HCT116 (cell line): ENCODE measurements around the gene SLC38A8.

Experiments used
- CBX3 ChIP-seq: IDR thresholded peaks from 2 replicates; pipeline ENCODE4 v1.6.1; 2012; ENCODE audit warnings: low read depth
- CTCF ChIP-seq, 3 experiments: fragments of 200-600 bp in 1 of 3; sonication (generic) in 1 of 3; IDR thresholded peaks in 2 of 3; conservative IDR thresholded peaks in 1 of 3; 2 replicates each; pipeline ENCODE4 v1.5.1; 2012 to 2017; ENCODE audit warnings: low read depth in 2 of 3, low read length in 2 of 3, antibody characterized with exemption in 1 of 3, borderline replicate concordance in 1 of 3, control low read depth in 1 of 3, mild to moderate bottlenecking in 1 of 3, mixed read lengths in 1 of 3, mixed run types in 1 of 3, moderate library complexity in 1 of 3; ENCODE audit not compliant: insufficient read depth in 1 of 3
- ELF1 ChIP-seq: IDR thresholded peaks from 2 replicates; pipeline ENCODE4 v1.6.1; 2012; ENCODE audit warnings: low read depth, borderline replicate concordance
- EZH2 ChIP-seq: fragments of 200-600 bp; sonication (generic); IDR thresholded peaks from 2 replicates; pipeline ENCODE4 v1.6.1; 2017; ENCODE audit warnings: antibody characterized with exemption, mixed run types
- EZH2phosphoT487 ChIP-seq: fragments of 200-600 bp; IDR thresholded peaks from 2 replicates; pipeline ENCODE4 v1.6.1; 2018; ENCODE audit warnings: antibody characterized with exemption, borderline replicate concordance
- JUND ChIP-seq: IDR thresholded peaks from 2 replicates; pipeline ENCODE4 v1.6.1; 2012
- POLR2A ChIP-seq: IDR thresholded peaks from 2 replicates; pipeline ENCODE4 v1.7.0; 2011; ENCODE audit warnings: borderline replicate concordance; ENCODE audit not compliant: insufficient read depth, insufficient read length; ENCODE audit errors: extremely low read depth
- POLR2AphosphoS5 ChIP-seq: IDR thresholded peaks from 2 replicates; pipeline ENCODE4 v1.6.1; 2011; ENCODE audit warnings: mild to moderate bottlenecking, low read depth, low read length, moderate library complexity
- RAD21 ChIP-seq: IDR thresholded peaks from 2 replicates; pipeline ENCODE4 v1.6.1; 2012; ENCODE audit warnings: low read depth, mild to moderate bottlenecking
- REST ChIP-seq: IDR thresholded peaks from 2 replicates; pipeline ENCODE4 v1.6.1; 2012; ENCODE audit warnings: low read depth
- SIN3A ChIP-seq: IDR thresholded peaks from 2 replicates; pipeline ENCODE4 v1.6.1; 2012; ENCODE audit warnings: low read depth
- YY1 ChIP-seq: IDR thresholded peaks from 2 replicates; pipeline ENCODE4 v1.6.1; 2011; ENCODE audit warnings: low read length, low read depth, moderate library complexity, mild to moderate bottlenecking; ENCODE audit not compliant: insufficient replicate concordance; ENCODE audit errors: extremely low read depth
- ZNF274 ChIP-seq: fragments of 200-500 bp; sonication (Bioruptor generic); IDR thresholded peaks from 2 replicates; pipeline ENCODE4 v1.6.1; 2014; ENCODE audit warnings: mild to moderate bottlenecking, low read depth, low read length, inconsistent platforms

- TF ChIP-seq POLR2A (no peak), CBX3 (no peak), EZH2phosphoT487 (no peak), CTCF (IDR thresholded peaks at IDR 0.05 in 2 of 3, conservative IDR thresholded peaks at IDR 0.05 in 1 of 3; ENCODE audit: borderline replicate concordance in 1 of 3, insufficient read depth in 1 of 3, low read depth in 2 of 3, low read length in 2 of 3) (no peak), EZH2 (no peak), SIN3A (no peak), ELF1 (no peak), JUND (no peak), REST (no peak), ZNF274 (no peak), YY1 (no peak), RAD21 (no peak), POLR2AphosphoS5 (no peak)
Measured at GRCh38 chr16:84045818-84046470, 3.3 kb upstream of the SLC38A8 start.
